Keratinocyte (primary cell): Measurements from ENCODE around the gene KLF14. TPM values are rescaled to one million over a fixed set of nuclear protein-coding genes. Genes with fewer than 3 reads are reported as not detected.
"Not testable (repeated sequence)": the region's sequence is repeated elsewhere in the genome, so short reads cannot be mapped to it uniquely, and the experiment has no call there.

ENCODE experiments used
- DNase-seq: peaks from one replicate; pipeline ENCODE4 v3.0.0-alpha.2; 2011; ENCODE audit warnings: low read depth, missing footprints, low spot score
- FAIRE-seq: peaks from 2 replicates; lab custom pipeline; 2011; peaks lifted over from hg19 to GRCh38; lab: Jason Lieb, UNC
- H2AFZ ChIP-seq: 2 replicates; pipeline ENCODE4 v1.6.0; 2012; ENCODE audit warnings: low read length, control low read depth, inconsistent platforms; ENCODE audit not compliant: control insufficient read depth
- H3K27ac ChIP-seq: 2 replicates; pipeline ENCODE4 v1.5.1; 2011; ENCODE audit warnings: low read length; ENCODE audit not compliant: control insufficient read depth, insufficient read depth
- H3K27me3 ChIP-seq: 3 replicates; pipeline ENCODE4 v1.6.0; 2011; ENCODE audit warnings: low read length; ENCODE audit not compliant: control insufficient read depth, insufficient read depth; ENCODE audit errors: extremely low read depth
- H3K36me3 ChIP-seq, 2 experiments: 2 replicates in 1 of 2; 3 replicates in 1 of 2; pipeline ENCODE4 v1.5.1; 2011; ENCODE audit warnings: low read length in 2 of 2, mild to moderate bottlenecking in 1 of 2; ENCODE audit not compliant: control insufficient read depth in 2 of 2, insufficient read depth in 2 of 2; ENCODE audit errors: extremely low read depth in 1 of 2
- H3K4me1 ChIP-seq: 3 replicates; pipeline ENCODE4 v1.5.1; 2011; ENCODE audit warnings: low read length; ENCODE audit not compliant: control insufficient read depth, insufficient read depth; ENCODE audit errors: extremely low read depth
- H3K4me2 ChIP-seq: 3 replicates; pipeline ENCODE4 v1.6.0; 2011; ENCODE audit warnings: low read depth, low read length; ENCODE audit not compliant: control insufficient read depth, insufficient read depth; ENCODE audit errors: extremely low read depth
- H3K4me3 ChIP-seq, 3 experiments: fragments of 200-600 bp in 1 of 3; sonication (generic) in 1 of 3; 2 replicates in 2 of 3; 3 replicates in 1 of 3; pipeline ENCODE4 v1.5.1; 2011 to 2016; ENCODE audit warnings: low read length in 3 of 3, mild to moderate bottlenecking in 3 of 3, control low read depth in 2 of 3, inconsistent platforms in 1 of 3, low read depth in 1 of 3, mixed read lengths in 1 of 3, mixed run types in 1 of 3, moderate library complexity in 1 of 3; ENCODE audit not compliant: control insufficient read depth in 2 of 3, insufficient read depth in 2 of 3; ENCODE audit errors: extremely low read depth in 1 of 3
- H3K79me2 ChIP-seq: 2 replicates; pipeline ENCODE4 v1.6.0; 2012; ENCODE audit warnings: low read length; ENCODE audit not compliant: control insufficient read depth, insufficient read depth
- H3K9ac ChIP-seq: 3 replicates; pipeline ENCODE4 v1.6.0; 2011; ENCODE audit warnings: low read length; ENCODE audit not compliant: control insufficient read depth, insufficient read depth; ENCODE audit errors: extremely low read depth
- H3K9me1 ChIP-seq: 3 replicates; pipeline ENCODE4 v1.6.0; 2011; ENCODE audit warnings: low read length; ENCODE audit not compliant: control insufficient read depth, insufficient read depth; ENCODE audit errors: extremely low read depth
- H3K9me3 ChIP-seq: 2 replicates; pipeline ENCODE4 v1.5.1; 2012; ENCODE audit warnings: low read depth, low read length; ENCODE audit not compliant: control insufficient read depth
- H4K20me1 ChIP-seq: 3 replicates; pipeline ENCODE4 v1.6.0; 2011; ENCODE audit warnings: low read length; ENCODE audit not compliant: control insufficient read depth, insufficient read depth; ENCODE audit errors: extremely low read depth
- EZH2 ChIP-seq: IDR thresholded peaks from one replicate; pipeline ENCODE4 v1.6.1; 2012; ENCODE audit warnings: inconsistent platforms, mild to moderate bottlenecking, low read length, moderate library complexity
- dilution Hi-C: fragments of 300-500 bp; cut with MboI; formaldehyde crosslinking; loops from one replicate; pipeline ENCODE4 v1.7.0; 2020; ENCODE audit warnings: low sequenced_read_pairs; ENCODE audit not compliant: extremely low pct_ligation_motif_present
- polyA plus RNA-seq, 5 experiments: library from polyadenylated mRNA; depleted of rRNA in 3 of 5; stranded (reverse) in 3 of 5; stranded (forward) in 1 of 5; unstranded in 1 of 5; fragments of >200 nt; gene quantifications; 1 replicate in 1 of 5; 2 replicates in 3 of 5; 3 replicates in 1 of 5; pipeline versions ENCODE4 v1.2.1 to v1.2.3, GENCODE V29; 2011 to 2012; ENCODE audit warnings: missing spikeins in 2 of 5, low read depth in 1 of 5, low replicate concordance in 1 of 5
- TF ChIP-seq, protein P1 (sequence below), 3 experiments: IDR thresholded peaks in 1 of 3; conservative IDR thresholded peaks in 1 of 3; optimal IDR thresholded peaks in 1 of 3; 2 replicates in 2 of 3; 3 replicates in 1 of 3; pipeline versions ENCODE3 to v1.5.1; 2011; ENCODE audit warnings: low read length in 3 of 3, mild to moderate bottlenecking in 3 of 3, moderate library complexity in 2 of 3, control low read depth in 1 of 3, inconsistent platforms in 1 of 3; ENCODE audit not compliant: insufficient read depth in 2 of 3; ENCODE audit errors: extremely low read depth in 1 of 3

KLF14 gene
- polyA plus RNA-seq, 1 donor (not counting 4 experiments of a cell fraction or from before 2014, with no cell fraction given): 0.03 TPM

DNA sequence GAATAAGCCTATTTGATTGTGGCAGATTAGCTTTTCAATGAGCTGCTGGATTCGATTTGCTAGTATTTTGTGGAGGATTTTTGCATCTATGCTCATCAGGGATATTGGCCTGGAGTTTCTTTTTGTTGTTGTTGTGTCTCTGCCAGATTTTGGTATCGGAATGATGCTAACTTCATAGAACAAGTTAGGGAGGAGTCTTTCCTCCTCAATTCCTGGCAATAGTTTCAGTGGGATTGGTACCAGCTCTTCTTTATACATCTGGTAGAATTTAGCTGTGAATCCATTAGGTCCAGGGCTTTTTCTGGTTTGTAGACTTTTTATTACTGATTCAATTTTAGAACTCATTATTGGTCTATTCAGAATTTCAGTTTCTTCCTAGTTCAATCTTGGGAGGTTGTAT, 43.4 kb upstream of the KLF14 start:
- dilution Hi-C loops: no loop called here
- no peak overlapping the region for H3K4me2 ChIP-seq
- H3K9ac ChIP-seq: no peak overlapping the region

DNA sequence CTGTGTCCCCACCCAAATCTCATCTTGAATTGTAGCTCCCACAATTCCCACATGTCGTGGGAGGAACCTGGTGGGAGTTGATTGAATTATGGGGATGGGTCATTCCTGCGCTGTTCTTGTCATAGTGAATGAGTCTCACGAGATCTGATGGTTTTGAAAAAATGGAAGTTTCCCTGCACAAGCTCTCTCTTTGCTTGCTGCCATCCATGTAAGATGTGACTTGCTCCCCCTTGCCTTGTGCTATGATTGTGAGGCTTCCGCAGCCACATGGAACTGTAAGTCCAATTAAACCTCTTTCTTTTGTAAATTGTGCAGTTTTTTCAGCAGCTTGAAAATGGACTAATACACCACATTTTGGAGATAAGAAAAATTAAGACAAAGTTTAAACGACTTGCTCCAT, 38.4 kb upstream of the KLF14 start:
- peaks cover 14% of the 10 kb centered on the region for H3K27me3 ChIP-seq
- H3K4me3 ChIP-seq, H3K4me2 ChIP-seq, H2AFZ ChIP-seq, H3K36me3 ChIP-seq, H3K9me1 ChIP-seq, dilution Hi-C loops, H3K9ac ChIP-seq, H3K9me3 ChIP-seq, H4K20me1 ChIP-seq, H3K4me1 ChIP-seq, DNase-seq, FAIRE-seq, H3K27ac ChIP-seq, H3K79me2 ChIP-seq: not testable (repeated sequence)

More for the DNA sequence above, 43.4 kb upstream of the KLF14 start:
- no peaks in the 10 kb centered on the region for H4K20me1 ChIP-seq
- H3K4me3 ChIP-seq: no peak overlapping the region
- no peaks in the 10 kb centered on the region for H3K9me1 ChIP-seq
- no peak for DNase-seq
- H3K9me3 ChIP-seq: no peaks in the 10 kb centered on the region
- H2AFZ ChIP-seq: no peak overlapping the region
- no peaks in the 10 kb centered on the region for H3K4me1 ChIP-seq
- FAIRE-seq: no peak
- H3K27ac ChIP-seq: no peak overlapping the region
- no peaks in the 10 kb centered on the region for H3K36me3 ChIP-seq
- H3K27me3 ChIP-seq: peaks cover 6% of the 10 kb centered on the region
- H3K79me2 ChIP-seq: no peaks in the 10 kb centered on the region
- TF ChIP-seq, protein P1, sequence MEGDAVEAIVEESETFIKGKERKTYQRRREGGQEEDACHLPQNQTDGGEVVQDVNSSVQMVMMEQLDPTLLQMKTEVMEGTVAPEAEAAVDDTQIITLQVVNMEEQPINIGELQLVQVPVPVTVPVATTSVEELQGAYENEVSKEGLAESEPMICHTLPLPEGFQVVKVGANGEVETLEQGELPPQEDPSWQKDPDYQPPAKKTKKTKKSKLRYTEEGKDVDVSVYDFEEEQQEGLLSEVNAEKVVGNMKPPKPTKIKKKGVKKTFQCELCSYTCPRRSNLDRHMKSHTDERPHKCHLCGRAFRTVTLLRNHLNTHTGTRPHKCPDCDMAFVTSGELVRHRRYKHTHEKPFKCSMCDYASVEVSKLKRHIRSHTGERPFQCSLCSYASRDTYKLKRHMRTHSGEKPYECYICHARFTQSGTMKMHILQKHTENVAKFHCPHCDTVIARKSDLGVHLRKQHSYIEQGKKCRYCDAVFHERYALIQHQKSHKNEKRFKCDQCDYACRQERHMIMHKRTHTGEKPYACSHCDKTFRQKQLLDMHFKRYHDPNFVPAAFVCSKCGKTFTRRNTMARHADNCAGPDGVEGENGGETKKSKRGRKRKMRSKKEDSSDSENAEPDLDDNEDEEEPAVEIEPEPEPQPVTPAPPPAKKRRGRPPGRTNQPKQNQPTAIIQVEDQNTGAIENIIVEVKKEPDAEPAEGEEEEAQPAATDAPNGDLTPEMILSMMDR (optimal IDR thresholded peaks at IDR 0.05 in 1 of 3, IDR thresholded peaks at IDR 0.05 in 1 of 3, conservative IDR thresholded peaks at IDR 0.05 in 1 of 3; ENCODE audit: extremely low read depth in 1 of 3, insufficient read depth in 2 of 3, low read length in 3 of 3): no peak
- no peak for TF ChIP-seq EZH2

DNA sequence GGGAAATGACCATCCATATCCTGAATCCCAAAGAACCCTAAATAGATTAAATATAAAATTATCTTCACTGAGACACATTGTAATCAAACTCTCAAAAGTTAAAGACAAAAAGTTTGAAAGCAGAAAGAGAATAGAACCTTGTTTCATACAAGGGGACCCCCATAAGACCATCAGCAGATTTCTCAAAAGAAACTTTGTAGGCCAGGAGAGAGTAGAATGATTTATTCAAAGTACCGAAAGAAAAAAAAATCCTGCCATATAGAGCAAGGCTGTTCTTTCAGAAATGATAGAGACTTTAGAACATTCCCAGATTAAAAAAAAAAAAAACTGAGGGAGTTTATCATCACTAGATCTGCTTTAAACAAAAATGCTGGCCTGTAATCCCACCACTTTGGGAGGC, 34.8 kb upstream of the KLF14 start:
- no peak for FAIRE-seq
- Histone ChIP-seq H3K9me3 (no peaks in the 10 kb centered on the region), H3K4me1 (no peaks in the 10 kb centered on the region), H3K27me3 (peaks cover 10% of the 10 kb centered on the region), H3K27ac (no peak overlapping the region), H3K36me3 (no peaks in the 10 kb centered on the region), H4K20me1 (no peaks in the 10 kb centered on the region), H3K4me2 (no peak overlapping the region), H3K9ac (no peak overlapping the region), H2AFZ (no peak overlapping the region), H3K79me2 (no peaks in the 10 kb centered on the region), H3K9me1 (no peaks in the 10 kb centered on the region), H3K4me3 (no peak overlapping the region)
- no peak for DNase-seq
- dilution Hi-C loops: no loop called here
- TF ChIP-seq, protein P1 (optimal IDR thresholded peaks at IDR 0.05 in 1 of 3, IDR thresholded peaks at IDR 0.05 in 1 of 3, conservative IDR thresholded peaks at IDR 0.05 in 1 of 3; ENCODE audit: extremely low read depth in 1 of 3, insufficient read depth in 2 of 3, low read length in 3 of 3): no peak
- TF ChIP-seq EZH2: no peak

DNA sequence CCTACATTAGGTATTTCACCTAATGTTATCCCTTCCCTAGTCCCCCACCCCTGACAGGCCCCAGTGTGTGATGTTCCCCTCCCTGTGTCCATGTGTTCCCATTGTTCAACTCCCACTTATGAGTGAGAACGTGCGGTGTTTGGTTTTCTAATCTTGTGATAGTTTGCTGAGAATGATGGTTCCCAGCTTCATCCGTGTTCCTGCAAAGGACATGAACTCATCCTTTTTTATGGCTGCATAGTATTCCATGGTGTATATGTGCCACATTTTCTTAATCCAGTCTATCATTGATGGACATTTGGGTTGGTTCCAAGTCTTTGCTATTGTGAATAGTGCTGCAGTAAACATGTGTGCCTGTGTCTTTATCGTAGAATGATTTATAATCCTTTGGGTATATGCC, 30.6 kb upstream of the KLF14 start:
- dilution Hi-C loops, H4K20me1 ChIP-seq, H3K27ac ChIP-seq, H3K9ac ChIP-seq, H3K4me1 ChIP-seq, H3K4me3 ChIP-seq, H3K79me2 ChIP-seq, H3K9me3 ChIP-seq, DNase-seq, H3K9me1 ChIP-seq, H3K27me3 ChIP-seq, H3K36me3 ChIP-seq, FAIRE-seq, H2AFZ ChIP-seq, H3K4me2 ChIP-seq: not testable (repeated sequence)
